Mesenchymal stem cell (in vitro differentiated cells and primary cell): Measurements from ENCODE around the gene KLHL41.
"Not testable (repeated sequence)": the region's sequence is repeated elsewhere in the genome, so short reads cannot be mapped to it uniquely, and the experiment has no call there.

Experiments
- DNase-seq: peaks from one replicate; pipeline ENCODE4 v3.0.0-alpha.2; 2013
- H2AFZ ChIP-seq: one replicate; pipeline ENCODE4 v1.6.1; 2013; ENCODE audit warnings: low read depth, mild to moderate bottlenecking, control low read depth, inconsistent platforms, low read length, moderate library complexity
- H2AK5ac ChIP-seq: 2 replicates; pipeline ENCODE4 v1.6.1; 2013; ENCODE audit warnings: low read length, moderate library complexity, mild to moderate bottlenecking, inconsistent platforms; ENCODE audit not compliant: severe bottlenecking
- H2BK120ac ChIP-seq: one replicate; pipeline ENCODE4 v1.6.1; 2013; ENCODE audit warnings: low read depth, mild to moderate bottlenecking, inconsistent platforms, low read length, moderate library complexity
- H2BK12ac ChIP-seq, 2 experiments: one replicate each; pipeline ENCODE4 v1.6.1; 2013; ENCODE audit warnings: inconsistent platforms in 2 of 2, low read length in 2 of 2, mild to moderate bottlenecking in 2 of 2, moderate library complexity in 2 of 2, control low read depth in 1 of 2
- H2BK15ac ChIP-seq: one replicate; pipeline ENCODE4 v1.6.1; 2013; ENCODE audit warnings: mild to moderate bottlenecking, low read depth, inconsistent platforms; ENCODE audit not compliant: poor library complexity, severe bottlenecking
- H2BK5ac ChIP-seq: 2 replicates; pipeline ENCODE4 v1.6.1; 2013; ENCODE audit warnings: low read depth, mild to moderate bottlenecking, low read length, control low read depth, inconsistent platforms; ENCODE audit not compliant: poor library complexity, severe bottlenecking
- H3K14ac ChIP-seq, 2 experiments: one replicate each; pipeline ENCODE4 v1.6.1; 2013; ENCODE audit warnings: inconsistent platforms in 2 of 2, low read length in 2 of 2, control low read depth in 1 of 2, mild to moderate bottlenecking in 1 of 2, moderate library complexity in 1 of 2
- H3K18ac ChIP-seq, 2 experiments: one replicate each; pipeline ENCODE4 v1.6.1; 2013; ENCODE audit warnings: inconsistent platforms in 2 of 2, low read length in 2 of 2, control low read depth in 1 of 2, low read depth in 1 of 2, mild to moderate bottlenecking in 1 of 2
- H3K23ac ChIP-seq, 2 experiments: one replicate each; pipeline ENCODE4 v1.6.1; 2013; ENCODE audit warnings: inconsistent platforms in 2 of 2, low read length in 2 of 2, mild to moderate bottlenecking in 2 of 2, moderate library complexity in 2 of 2, control low read depth in 1 of 2
- H3K27ac ChIP-seq: 2 replicates; pipeline ENCODE4 v1.5.1; 2013; ENCODE audit warnings: mild to moderate bottlenecking, moderate library complexity, low read length, control low read depth, inconsistent platforms; ENCODE audit not compliant: poor library complexity, severe bottlenecking
- H3K27me3 ChIP-seq, 2 experiments: 2 replicates each; pipeline versions ENCODE4 v1.6.1 to v1.7.0; 2013; ENCODE audit warnings: low read length in 2 of 2, mild to moderate bottlenecking in 2 of 2, moderate library complexity in 2 of 2, control low read depth in 1 of 2, inconsistent platforms in 1 of 2; ENCODE audit not compliant: control insufficient read depth in 1 of 2, insufficient read depth in 1 of 2
- H3K36me3 ChIP-seq, 2 experiments: 2 replicates each; pipeline versions ENCODE4 v1.6.1 to v1.7.0; 2013; ENCODE audit warnings: low read length in 2 of 2, control low read depth in 1 of 2, inconsistent platforms in 1 of 2, low read depth in 1 of 2, mild to moderate bottlenecking in 1 of 2; ENCODE audit not compliant: insufficient read depth in 2 of 2, control insufficient read depth in 1 of 2
- H3K4ac ChIP-seq, 2 experiments: one replicate each; pipeline ENCODE4 v1.6.1; 2013; ENCODE audit warnings: inconsistent platforms in 2 of 2, low read length in 2 of 2, mild to moderate bottlenecking in 2 of 2, moderate library complexity in 2 of 2, control low read depth in 1 of 2, low read depth in 1 of 2
- H3K4me1 ChIP-seq: 2 replicates; pipeline ENCODE4 v1.6.1; 2013; ENCODE audit warnings: low read depth, low read length, control low read depth; ENCODE audit not compliant: control insufficient read depth, insufficient read depth
- H3K4me2 ChIP-seq: 2 replicates; pipeline ENCODE4 v1.6.1; 2013; ENCODE audit warnings: low read length, mild to moderate bottlenecking, inconsistent platforms; ENCODE audit not compliant: poor library complexity, severe bottlenecking
- H3K4me3 ChIP-seq, 2 experiments: 2 replicates each; pipeline versions ENCODE4 v1.5.1 to v1.7.0; 2013; ENCODE audit warnings: low read length in 2 of 2, mild to moderate bottlenecking in 2 of 2, control low read depth in 1 of 2, low read depth in 1 of 2; ENCODE audit not compliant: insufficient read depth in 1 of 2
- H3K79me1 ChIP-seq: replicated peaks from 2 replicates; pipeline ENCODE4 v1.6.1; 2013; ENCODE audit warnings: mild to moderate bottlenecking, control low read depth, low read length, inconsistent platforms; ENCODE audit not compliant: poor library complexity, severe bottlenecking
- H3K9ac ChIP-seq: 2 replicates; pipeline ENCODE4 v1.7.0; 2013; ENCODE audit warnings: mild to moderate bottlenecking, low read length, moderate library complexity
- H3K9me3 ChIP-seq: 2 replicates; pipeline ENCODE4 v1.7.0; 2013; ENCODE audit warnings: mild to moderate bottlenecking, low read length; ENCODE audit not compliant: control insufficient read depth
- H4K8ac ChIP-seq: one replicate; pipeline ENCODE4 v1.6.1; 2013; ENCODE audit warnings: inconsistent platforms, mild to moderate bottlenecking, low read length, moderate library complexity
- H4K91ac ChIP-seq: one replicate; pipeline ENCODE4 v1.6.1; 2013; ENCODE audit warnings: mild to moderate bottlenecking, low read length, inconsistent platforms
- WGBS: methylation state at CpG from one replicate; pipeline ENCODE4 v1.1.7; 2013; ENCODE audit warnings: mixed read lengths; 5-methylcytosine and 5-hydroxymethylcytosine counted together

Gene KLHL41

DNA sequence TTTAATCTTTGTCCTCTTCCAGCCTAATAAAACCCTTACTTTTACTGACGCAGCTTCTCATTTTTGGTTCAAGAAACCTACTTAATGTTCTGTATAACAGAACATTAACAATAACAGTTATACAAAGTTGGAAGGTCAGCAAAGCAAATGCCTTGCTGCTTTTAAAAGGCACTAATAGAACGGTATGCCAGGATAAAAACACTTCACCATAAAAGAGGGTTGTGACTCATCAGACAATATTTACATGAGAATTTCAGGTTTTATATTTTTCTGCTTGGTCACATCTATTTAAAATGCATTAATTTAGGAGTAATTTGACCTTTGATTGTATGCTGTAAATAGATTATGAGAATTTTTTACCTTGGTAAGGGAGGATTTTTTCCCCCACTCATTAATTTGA lies 3.0 kb downstream of the KLHL41 start:
- Histone ChIP-seq H3K23ac (no peak overlapping the region), H3K9me3 (no peaks in the 10 kb centered on the region), H2BK5ac (no peak overlapping the region), H2BK120ac (no peak overlapping the region), H3K4me1 (no peaks in the 10 kb centered on the region), H2AK5ac (no peak overlapping the region), H2AFZ (no peak overlapping the region), H3K4me3 (no peak overlapping the region), H3K27me3 (no peaks in the 10 kb centered on the region), H4K8ac (no peak overlapping the region), H3K18ac (no peak overlapping the region), H3K36me3 (no peaks in the 10 kb centered on the region), H3K79me1 (no peaks in the 10 kb centered on the region), H3K14ac (no peak overlapping the region), H3K4ac (no peak overlapping the region), H4K91ac (no peak overlapping the region), H2BK15ac (no peak overlapping the region), H3K9ac (no peak overlapping the region), H3K27ac (no peak overlapping the region), H3K4me2 (no peak overlapping the region), H2BK12ac (no peak overlapping the region)
- 100% methylated on average over 1 of the region's 2 CpGs for WGBS
- peak; percentile 16 for DNase-seq

DNA sequence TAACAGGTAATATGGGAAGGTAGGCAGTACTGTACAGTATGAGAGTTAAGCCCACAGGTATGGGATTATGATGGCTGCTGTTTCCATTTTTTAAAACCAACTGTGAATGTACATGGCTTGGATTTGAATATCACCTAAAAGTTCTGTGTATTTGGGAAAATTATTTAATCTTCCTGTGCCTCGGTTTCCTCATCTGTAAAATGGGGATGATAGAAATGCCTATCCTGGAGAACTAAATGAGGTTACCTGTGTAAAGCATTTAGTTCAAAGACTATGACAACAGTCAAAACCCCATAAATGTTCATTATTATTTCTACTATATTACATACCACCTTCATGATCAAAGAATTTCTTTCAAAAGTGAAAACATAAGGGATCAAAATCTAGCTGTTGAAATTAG lies 3.6 kb downstream of the KLHL41 start:
- no peak overlapping the region for H3K4me2 ChIP-seq
- H3K9me3 ChIP-seq: no peaks in the 10 kb centered on the region
- H2BK120ac ChIP-seq: no peak overlapping the region
- no peak overlapping the region for H4K8ac ChIP-seq
- H2BK15ac ChIP-seq: no peak overlapping the region
- no peaks in the 10 kb centered on the region for H3K4me1 ChIP-seq
- no peak overlapping the region for H3K14ac ChIP-seq
- H3K18ac ChIP-seq: no peak overlapping the region
- no peak overlapping the region for H3K4ac ChIP-seq
- no peak overlapping the region for H3K4me3 ChIP-seq
- no peak for DNase-seq
- H2BK5ac ChIP-seq: no peak overlapping the region
- no peak overlapping the region for H4K91ac ChIP-seq
- no peak overlapping the region for H2AFZ ChIP-seq
- no peak overlapping the region for H2BK12ac ChIP-seq
- no peak overlapping the region for H3K9ac ChIP-seq
- H3K27me3 ChIP-seq: no peaks in the 10 kb centered on the region
- 100% methylated on average over 1 of the region's 1 CpG for WGBS
- H2AK5ac ChIP-seq: no peak overlapping the region
- peaks cover 0 to under 1% of the 10 kb centered on the region in 2 experiments for H3K36me3 ChIP-seq
- H3K27ac ChIP-seq: no peak overlapping the region
- no peaks in the 10 kb centered on the region for H3K79me1 ChIP-seq
- H3K23ac ChIP-seq: no peak overlapping the region

DNA sequence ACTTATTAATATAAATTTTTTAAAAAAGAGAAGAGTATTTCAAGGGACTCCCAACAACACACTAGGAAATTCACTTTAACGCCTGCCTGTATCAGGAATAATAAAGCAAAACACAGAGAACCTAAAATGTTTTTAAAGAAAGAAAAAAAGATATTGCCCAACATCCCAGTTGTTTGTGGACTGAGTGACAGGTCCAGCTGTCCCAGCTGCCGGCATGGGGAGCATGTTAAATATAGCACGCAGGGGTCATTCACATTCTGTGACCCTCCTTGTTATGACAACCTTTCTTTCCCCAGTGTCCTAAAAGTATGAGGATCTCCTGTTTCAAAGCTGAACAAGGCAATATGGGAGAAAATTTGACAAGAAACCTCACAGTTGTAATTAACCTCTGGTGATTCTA lies 4.4 kb downstream of the KLHL41 start:
- no peak overlapping the region for H3K4me3 ChIP-seq
- H3K23ac ChIP-seq: no peak overlapping the region
- H2AFZ ChIP-seq: no peak overlapping the region
- H3K36me3 ChIP-seq: peaks cover 0 to 5% of the 10 kb centered on the region in 2 experiments
- WGBS: 67% methylated on average over 2 of the region's 3 CpGs
- no peak overlapping the region for H4K8ac ChIP-seq
- H3K18ac ChIP-seq: no peak overlapping the region
- H2BK120ac ChIP-seq: no peak overlapping the region
- no peak overlapping the region for H3K27ac ChIP-seq
- DNase-seq: no peak
- no peak overlapping the region for H2BK12ac ChIP-seq
- H2AK5ac ChIP-seq: no peak overlapping the region
- no peak overlapping the region for H3K4ac ChIP-seq
- no peaks in the 10 kb centered on the region for H3K79me1 ChIP-seq
- no peak overlapping the region for H2BK15ac ChIP-seq
- no peaks in the 10 kb centered on the region for H3K9me3 ChIP-seq
- no peak overlapping the region for H3K4me2 ChIP-seq
- no peak overlapping the region for H2BK5ac ChIP-seq
- no peak overlapping the region for H3K9ac ChIP-seq
- H3K27me3 ChIP-seq: no peaks in the 10 kb centered on the region
- no peaks in the 10 kb centered on the region for H3K4me1 ChIP-seq
- H4K91ac ChIP-seq: no peak overlapping the region
- no peak overlapping the region for H3K14ac ChIP-seq

DNA sequence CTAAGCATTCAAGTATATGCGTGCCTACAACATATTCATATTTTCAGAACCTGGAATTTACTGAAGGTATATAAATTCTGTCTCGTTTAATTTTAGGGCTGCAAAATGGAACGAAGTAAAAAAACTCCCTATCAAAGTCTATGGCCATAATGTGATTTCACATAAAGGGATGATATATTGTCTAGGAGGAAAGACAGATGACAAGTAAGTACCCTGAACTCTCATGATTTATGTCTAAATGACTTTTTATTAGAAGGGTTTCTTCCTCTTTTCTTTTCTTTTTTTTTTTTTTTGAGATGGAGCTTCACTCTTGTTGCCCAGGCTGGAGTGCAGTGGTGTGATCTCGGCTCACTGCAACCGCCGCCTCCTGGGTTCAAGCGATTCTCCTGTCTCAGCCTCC lies 5.3 kb downstream of the KLHL41 start:
- not testable (repeated sequence) for H3K4me1 ChIP-seq, H3K4ac ChIP-seq, H3K9me3 ChIP-seq, H3K9ac ChIP-seq, H3K18ac ChIP-seq, H2BK12ac ChIP-seq, H4K8ac ChIP-seq, H3K4me3 ChIP-seq, DNase-seq, H2AFZ ChIP-seq, H3K4me2 ChIP-seq, H2BK5ac ChIP-seq, H3K27ac ChIP-seq, H2BK120ac ChIP-seq, H2BK15ac ChIP-seq, H3K23ac ChIP-seq, H2AK5ac ChIP-seq, H3K27me3 ChIP-seq, H3K36me3 ChIP-seq, H3K79me1 ChIP-seq, H3K14ac ChIP-seq, H4K91ac ChIP-seq
- 97% methylated on average over 4 of the region's 7 CpGs for WGBS
